Measurements from ENCODE around the gene CALR.

DNA sequence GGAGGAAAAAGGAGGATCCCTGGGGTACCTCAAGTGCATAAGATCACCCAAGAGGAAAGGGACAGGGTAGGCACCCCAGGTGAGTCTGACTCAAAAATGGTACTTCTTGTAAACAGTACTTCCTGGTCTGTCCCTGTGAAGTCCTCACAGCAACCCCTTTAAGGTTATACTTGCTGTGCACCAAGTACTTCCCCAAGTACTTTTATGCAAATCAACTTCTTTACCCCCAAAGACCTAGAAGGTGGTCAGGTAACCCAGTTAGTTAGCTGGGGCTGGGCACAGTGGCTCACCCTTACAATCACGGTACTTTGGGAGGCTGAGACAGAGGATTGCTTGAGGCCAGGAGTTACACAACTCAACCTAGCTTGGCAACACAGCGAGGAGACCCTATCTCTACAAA, 2.5 kb downstream of the CALR start:
- TF ChIP-seq, protein P1, sequence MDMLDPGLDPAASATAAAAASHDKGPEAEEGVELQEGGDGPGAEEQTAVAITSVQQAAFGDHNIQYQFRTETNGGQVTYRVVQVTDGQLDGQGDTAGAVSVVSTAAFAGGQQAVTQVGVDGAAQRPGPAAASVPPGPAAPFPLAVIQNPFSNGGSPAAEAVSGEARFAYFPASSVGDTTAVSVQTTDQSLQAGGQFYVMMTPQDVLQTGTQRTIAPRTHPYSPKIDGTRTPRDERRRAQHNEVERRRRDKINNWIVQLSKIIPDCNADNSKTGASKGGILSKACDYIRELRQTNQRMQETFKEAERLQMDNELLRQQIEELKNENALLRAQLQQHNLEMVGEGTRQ (IDR thresholded peaks at IDR 0.05) = no peak
- TF ChIP-seq, protein P2, sequence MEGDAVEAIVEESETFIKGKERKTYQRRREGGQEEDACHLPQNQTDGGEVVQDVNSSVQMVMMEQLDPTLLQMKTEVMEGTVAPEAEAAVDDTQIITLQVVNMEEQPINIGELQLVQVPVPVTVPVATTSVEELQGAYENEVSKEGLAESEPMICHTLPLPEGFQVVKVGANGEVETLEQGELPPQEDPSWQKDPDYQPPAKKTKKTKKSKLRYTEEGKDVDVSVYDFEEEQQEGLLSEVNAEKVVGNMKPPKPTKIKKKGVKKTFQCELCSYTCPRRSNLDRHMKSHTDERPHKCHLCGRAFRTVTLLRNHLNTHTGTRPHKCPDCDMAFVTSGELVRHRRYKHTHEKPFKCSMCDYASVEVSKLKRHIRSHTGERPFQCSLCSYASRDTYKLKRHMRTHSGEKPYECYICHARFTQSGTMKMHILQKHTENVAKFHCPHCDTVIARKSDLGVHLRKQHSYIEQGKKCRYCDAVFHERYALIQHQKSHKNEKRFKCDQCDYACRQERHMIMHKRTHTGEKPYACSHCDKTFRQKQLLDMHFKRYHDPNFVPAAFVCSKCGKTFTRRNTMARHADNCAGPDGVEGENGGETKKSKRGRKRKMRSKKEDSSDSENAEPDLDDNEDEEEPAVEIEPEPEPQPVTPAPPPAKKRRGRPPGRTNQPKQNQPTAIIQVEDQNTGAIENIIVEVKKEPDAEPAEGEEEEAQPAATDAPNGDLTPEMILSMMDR (IDR thresholded peaks at IDR 0.05) = no peak
- TF ChIP-seq ESRRA (IDR thresholded peaks at IDR 0.05; ENCODE audit: borderline replicate concordance, low read length) = no peak
- no peak for TF ChIP-seq CBX8 (IDR thresholded peaks at IDR 0.05)
- no peak for TF ChIP-seq SMC3 (IDR thresholded peaks at IDR 0.05)
- TF ChIP-seq POLR2A (IDR thresholded peaks at IDR 0.05; ENCODE audit: low read length) = no peak
